ENCODE data around the gene CFAP61.

The CFAP61 gene

DNA sequence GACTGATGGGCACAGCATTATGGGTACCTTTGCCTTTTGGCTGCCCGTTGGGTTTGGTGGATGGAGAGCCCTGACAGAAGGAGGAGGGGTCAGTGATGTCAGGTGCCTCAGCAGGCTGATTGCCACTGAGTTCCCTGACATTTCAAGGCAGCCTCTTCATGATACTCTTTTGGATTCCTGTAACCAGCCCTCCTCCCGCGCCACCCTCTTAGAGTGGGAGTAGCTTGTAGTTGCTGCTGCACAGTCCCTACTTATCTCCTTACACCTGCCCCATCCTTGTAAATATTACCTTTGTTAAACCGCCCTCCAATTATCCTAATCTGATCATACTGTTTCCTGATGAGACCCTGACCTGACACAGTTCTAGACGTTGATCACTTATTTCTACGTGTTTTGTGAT lies 140.0 kb downstream of the CFAP61 start:
- Histone ChIP-seq H3K9ac (ENCODE audit: low read depth, low read length) (no peak overlapping the region), H3K4me3 (ENCODE audit: low read depth, low read length) (no peak overlapping the region), H3K4me1 (ENCODE audit: control insufficient read depth, insufficient read depth, low read length) (no peaks in the 10 kb centered on the region), H3K27me3 (ENCODE audit: control insufficient read depth, insufficient read depth, low read length) (no peaks in the 10 kb centered on the region), H3K36me3 (ENCODE audit: control insufficient read depth, insufficient read depth, low read length) (no peaks in the 10 kb centered on the region), H3K9me3 (ENCODE audit: control insufficient read depth, insufficient read depth, low read length) (no peaks in the 10 kb centered on the region)

DNA sequence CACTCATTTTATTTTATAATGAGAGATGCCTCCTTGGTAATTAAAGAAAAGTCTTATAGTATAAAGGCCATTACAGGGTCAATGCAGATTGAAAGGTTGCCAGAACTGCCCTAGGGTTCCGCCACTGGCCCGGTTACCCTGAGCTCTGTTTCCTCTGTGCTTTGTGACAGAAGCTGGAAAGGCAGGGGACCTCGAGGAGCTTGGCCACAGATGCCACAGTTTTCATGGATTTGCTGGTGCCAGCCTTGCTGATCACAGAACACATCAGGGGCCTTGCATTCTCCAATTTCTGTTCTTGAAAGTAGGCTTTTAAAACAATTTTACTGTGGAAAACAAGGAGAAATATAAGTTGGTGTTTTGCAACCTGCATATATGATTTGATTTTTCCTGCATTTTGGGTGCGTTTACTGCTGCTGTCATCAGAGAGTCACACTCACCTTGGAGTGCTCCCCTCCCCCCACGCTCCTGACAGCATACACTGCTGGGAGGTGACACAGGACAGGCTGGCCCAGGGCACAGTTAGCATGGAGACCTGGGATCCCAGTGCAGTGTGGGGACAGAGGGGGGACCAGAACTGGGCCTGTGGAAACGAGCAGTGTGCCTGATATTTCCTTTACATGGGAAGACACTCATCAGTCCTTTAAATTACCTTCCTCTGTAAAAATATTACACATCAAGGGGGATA lies 142.8 kb downstream of the CFAP61 start:
- H3K9me3 ChIP-seq (ENCODE audit: control insufficient read depth, insufficient read depth, low read length): no peaks in the 10 kb centered on the region
- peaks cover 2% of the 10 kb centered on the region for H3K4me1 ChIP-seq (ENCODE audit: control insufficient read depth, insufficient read depth, low read length)
- H3K9ac ChIP-seq (ENCODE audit: low read depth, low read length): no peak overlapping the region
- H3K27me3 ChIP-seq (ENCODE audit: control insufficient read depth, insufficient read depth, low read length): no peaks in the 10 kb centered on the region
- H3K36me3 ChIP-seq (ENCODE audit: control insufficient read depth, insufficient read depth, low read length): no peaks in the 10 kb centered on the region
- H3K4me3 ChIP-seq (ENCODE audit: low read depth, low read length): no peak overlapping the region

DNA sequence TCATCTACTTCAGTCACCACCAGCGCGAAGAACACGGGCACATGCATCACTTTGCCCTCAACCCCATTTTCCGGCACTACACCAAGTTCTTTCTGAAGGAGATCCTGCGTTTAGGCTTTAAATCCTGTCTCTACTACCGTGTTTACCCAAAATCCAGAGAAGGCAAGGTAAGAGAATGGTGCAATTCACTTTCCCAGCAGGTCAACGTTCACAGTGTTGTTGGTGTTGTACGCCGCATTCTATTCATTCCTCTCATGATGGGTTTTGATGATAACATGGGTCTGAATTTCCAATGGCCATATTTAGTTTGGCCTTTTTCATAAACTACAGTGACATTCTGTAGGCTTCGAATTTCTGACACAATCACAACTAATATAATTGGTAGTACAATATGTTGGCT lies 144.3 kb downstream of the CFAP61 start:
- no peaks in the 10 kb centered on the region for H3K27me3 ChIP-seq (ENCODE audit: control insufficient read depth, insufficient read depth, low read length)

DNA sequence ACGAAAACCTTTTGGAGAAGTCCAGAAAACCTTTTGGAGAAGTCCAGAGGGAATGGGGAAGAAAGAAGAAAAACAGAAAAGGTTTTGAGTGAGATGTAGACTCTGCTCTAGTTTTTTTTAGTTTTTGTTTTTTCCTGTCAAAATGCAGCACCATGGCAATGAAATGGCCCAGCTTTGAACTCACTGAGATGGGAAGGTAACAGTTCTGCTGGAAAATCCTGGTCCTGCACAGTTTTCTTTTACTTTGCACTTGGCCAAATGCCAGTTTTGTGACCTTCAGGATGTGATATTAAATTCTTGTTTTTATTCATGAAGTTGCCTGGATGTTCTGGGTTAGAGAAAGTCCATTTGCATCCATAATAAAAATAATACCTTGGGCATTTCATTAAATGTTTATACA lies 145.7 kb downstream of the CFAP61 start:
- no peak overlapping the region for H3K4me3 ChIP-seq (ENCODE audit: low read depth, low read length)
- peaks cover 3% of the 10 kb centered on the region for H3K4me1 ChIP-seq (ENCODE audit: control insufficient read depth, insufficient read depth, low read length)
- H3K9ac ChIP-seq (ENCODE audit: low read depth, low read length): no peak overlapping the region
- H3K27me3 ChIP-seq (ENCODE audit: control insufficient read depth, insufficient read depth, low read length): no peaks in the 10 kb centered on the region
- no peaks in the 10 kb centered on the region for H3K36me3 ChIP-seq (ENCODE audit: control insufficient read depth, insufficient read depth, low read length)
- H3K9me3 ChIP-seq (ENCODE audit: control insufficient read depth, insufficient read depth, low read length): no peaks in the 10 kb centered on the region

More for the DNA sequence above, 144.3 kb downstream of the CFAP61 start:
- Histone ChIP-seq H3K4me3 (ENCODE audit: low read depth, low read length) (no peak overlapping the region), H3K4me1 (ENCODE audit: control insufficient read depth, insufficient read depth, low read length) (peaks cover 3% of the 10 kb centered on the region), H3K36me3 (ENCODE audit: control insufficient read depth, insufficient read depth, low read length) (no peaks in the 10 kb centered on the region), H3K9ac (ENCODE audit: low read depth, low read length) (no peak overlapping the region), H3K9me3 (ENCODE audit: control insufficient read depth, insufficient read depth, low read length) (no peaks in the 10 kb centered on the region)

DNA sequence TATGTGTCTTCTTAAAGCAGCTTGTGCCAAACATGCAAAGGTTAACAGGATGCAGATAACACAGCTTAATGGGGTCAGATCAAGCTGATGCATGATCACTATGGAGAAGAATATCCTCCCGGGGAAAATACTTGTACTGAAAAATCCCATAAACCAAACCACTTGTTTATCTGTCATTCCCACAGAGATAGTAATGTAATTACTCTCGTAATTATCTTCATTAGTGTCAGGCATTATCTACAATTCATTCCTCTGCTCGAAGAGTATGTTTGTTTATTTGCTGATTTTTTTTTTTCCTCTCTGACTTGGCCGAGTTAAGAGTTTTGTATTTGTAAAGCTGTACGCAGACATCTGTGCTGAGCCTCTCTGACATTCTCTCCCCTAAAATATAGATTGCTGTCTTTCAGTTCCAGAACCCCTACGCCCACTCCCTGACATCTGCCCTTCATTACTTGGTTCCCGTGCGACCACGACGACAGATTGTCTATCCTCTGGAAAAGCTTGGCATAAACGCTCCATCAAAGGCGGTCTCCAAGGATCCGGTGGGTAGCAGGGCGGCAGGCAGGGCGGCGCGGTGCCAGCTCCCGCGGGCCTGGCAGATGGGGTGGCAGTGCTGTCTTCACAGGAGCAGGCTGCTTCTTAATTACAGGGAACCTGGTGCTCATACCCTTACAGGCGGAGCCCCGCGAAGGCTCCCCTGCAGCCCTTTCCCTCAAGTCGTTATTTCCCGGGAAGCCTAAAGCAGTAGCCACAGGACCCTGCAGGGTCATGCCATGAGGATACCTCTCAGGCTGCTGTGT lies 147.2 kb downstream of the CFAP61 start:
- no peak overlapping the region for H3K4me3 ChIP-seq (ENCODE audit: low read depth, low read length)
- H3K27me3 ChIP-seq (ENCODE audit: control insufficient read depth, insufficient read depth, low read length): no peaks in the 10 kb centered on the region
- no peaks in the 10 kb centered on the region for H3K36me3 ChIP-seq (ENCODE audit: control insufficient read depth, insufficient read depth, low read length)
- H3K9me3 ChIP-seq (ENCODE audit: control insufficient read depth, insufficient read depth, low read length): no peaks in the 10 kb centered on the region
- peaks cover 3% of the 10 kb centered on the region for H3K4me1 ChIP-seq (ENCODE audit: control insufficient read depth, insufficient read depth, low read length)
- H3K9ac ChIP-seq (ENCODE audit: low read depth, low read length): no peak overlapping the region

DNA sequence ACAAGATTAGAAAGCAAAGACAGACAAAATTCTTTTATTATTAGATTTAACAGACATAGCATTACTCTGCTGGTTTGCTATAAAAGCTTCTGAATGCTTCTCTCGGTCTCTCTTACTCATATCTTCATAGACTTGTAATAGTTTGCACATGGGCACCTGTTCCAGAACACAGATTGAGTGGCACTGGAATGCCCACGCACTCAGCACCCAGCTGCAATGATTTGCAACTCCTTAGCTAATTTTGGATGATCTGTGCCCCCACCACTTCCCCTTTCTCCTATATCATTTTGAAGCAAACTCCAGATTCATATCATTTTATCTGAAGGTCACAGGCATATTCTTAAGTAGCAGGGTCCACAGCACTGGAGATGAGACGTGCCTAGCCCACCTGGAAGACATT lies 148.8 kb downstream of the CFAP61 start:
- peaks cover 3% of the 10 kb centered on the region for H3K4me1 ChIP-seq (ENCODE audit: control insufficient read depth, insufficient read depth, low read length)
- no peaks in the 10 kb centered on the region for H3K36me3 ChIP-seq (ENCODE audit: control insufficient read depth, insufficient read depth, low read length)
- H3K27me3 ChIP-seq (ENCODE audit: control insufficient read depth, insufficient read depth, low read length): no peaks in the 10 kb centered on the region
- no peak overlapping the region for H3K4me3 ChIP-seq (ENCODE audit: low read depth, low read length)
- no peak overlapping the region for H3K9ac ChIP-seq (ENCODE audit: low read depth, low read length)
- H3K9me3 ChIP-seq (ENCODE audit: control insufficient read depth, insufficient read depth, low read length): no peaks in the 10 kb centered on the region

DNA sequence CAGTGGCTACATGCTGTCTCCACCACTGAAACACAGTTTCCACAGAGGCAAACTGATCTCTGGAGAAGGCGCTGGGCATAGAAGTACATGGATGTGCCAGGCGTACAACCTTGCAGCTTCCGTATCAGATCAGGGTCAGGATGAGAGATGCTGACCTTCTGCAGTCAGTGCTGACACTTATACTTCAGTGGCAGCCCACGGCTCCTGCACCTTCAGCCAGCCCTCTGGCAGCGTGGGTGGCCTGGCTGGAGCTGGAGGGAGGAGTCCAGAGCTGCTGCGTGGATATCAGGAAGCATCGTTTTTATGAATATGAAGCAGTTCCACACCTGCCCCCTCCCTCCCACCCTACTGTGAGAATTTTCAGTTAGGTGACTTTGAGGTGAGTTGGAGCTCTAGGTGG lies 149.3 kb downstream of the CFAP61 start:
- no peaks in the 10 kb centered on the region for H3K27me3 ChIP-seq (ENCODE audit: control insufficient read depth, insufficient read depth, low read length)
- no peaks in the 10 kb centered on the region for H3K9me3 ChIP-seq (ENCODE audit: control insufficient read depth, insufficient read depth, low read length)
- no peak overlapping the region for H3K9ac ChIP-seq (ENCODE audit: low read depth, low read length)
- no peak overlapping the region for H3K4me3 ChIP-seq (ENCODE audit: low read depth, low read length)
- peaks cover 3% of the 10 kb centered on the region for H3K4me1 ChIP-seq (ENCODE audit: control insufficient read depth, insufficient read depth, low read length)
- H3K36me3 ChIP-seq (ENCODE audit: control insufficient read depth, insufficient read depth, low read length): no peaks in the 10 kb centered on the region

DNA sequence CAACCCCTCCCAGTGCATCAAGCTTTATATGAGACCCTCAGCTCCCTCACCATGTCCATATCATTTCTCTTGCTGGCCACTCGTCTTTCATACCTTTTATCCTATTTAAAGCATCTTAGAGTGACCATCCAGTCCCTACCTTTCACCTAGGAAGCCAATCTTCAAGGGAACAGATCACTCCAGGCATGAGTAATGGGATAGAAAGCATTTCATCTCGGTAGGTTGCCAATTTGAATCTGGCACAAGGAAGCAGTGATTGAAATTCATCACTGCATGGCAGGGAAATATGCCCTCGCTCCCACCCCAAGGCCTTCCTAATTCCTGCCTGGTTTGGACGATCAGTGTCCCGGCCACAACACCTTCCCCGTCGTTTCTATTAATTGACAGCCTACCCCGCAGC lies 150.4 kb downstream of the CFAP61 start:
- Histone ChIP-seq H3K36me3 (ENCODE audit: control insufficient read depth, insufficient read depth, low read length) (no peaks in the 10 kb centered on the region), H3K4me1 (ENCODE audit: control insufficient read depth, insufficient read depth, low read length) (peaks cover 3% of the 10 kb centered on the region), H3K9me3 (ENCODE audit: control insufficient read depth, insufficient read depth, low read length) (no peaks in the 10 kb centered on the region), H3K9ac (ENCODE audit: low read depth, low read length) (no peak overlapping the region), H3K27me3 (ENCODE audit: control insufficient read depth, insufficient read depth, low read length) (no peaks in the 10 kb centered on the region), H3K4me3 (ENCODE audit: low read depth, low read length) (no peak overlapping the region)

DNA sequence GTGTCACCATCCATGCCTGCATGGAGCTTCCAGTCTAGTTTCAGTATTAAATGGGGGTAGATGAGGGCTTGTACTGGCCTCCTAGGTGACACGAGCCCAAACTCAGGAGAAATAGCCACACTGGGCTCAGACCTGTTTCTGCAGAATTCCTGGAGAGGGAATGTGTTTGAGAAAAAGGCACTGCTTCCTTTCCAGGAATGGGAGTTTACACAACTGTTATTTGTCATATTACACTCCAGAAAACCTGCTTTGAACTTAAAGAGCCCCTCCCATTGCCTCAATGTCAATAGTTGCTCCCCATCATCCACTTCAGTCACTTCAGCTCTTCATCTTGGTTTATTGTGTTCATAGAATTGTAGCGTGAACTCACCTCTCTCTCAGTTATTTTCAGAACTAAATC lies 151.5 kb downstream of the CFAP61 start:
- H3K27me3 ChIP-seq (ENCODE audit: control insufficient read depth, insufficient read depth, low read length): no peaks in the 10 kb centered on the region
- no peak overlapping the region for H3K4me3 ChIP-seq (ENCODE audit: low read depth, low read length)
- peaks cover 3% of the 10 kb centered on the region for H3K4me1 ChIP-seq (ENCODE audit: control insufficient read depth, insufficient read depth, low read length)

DNA sequence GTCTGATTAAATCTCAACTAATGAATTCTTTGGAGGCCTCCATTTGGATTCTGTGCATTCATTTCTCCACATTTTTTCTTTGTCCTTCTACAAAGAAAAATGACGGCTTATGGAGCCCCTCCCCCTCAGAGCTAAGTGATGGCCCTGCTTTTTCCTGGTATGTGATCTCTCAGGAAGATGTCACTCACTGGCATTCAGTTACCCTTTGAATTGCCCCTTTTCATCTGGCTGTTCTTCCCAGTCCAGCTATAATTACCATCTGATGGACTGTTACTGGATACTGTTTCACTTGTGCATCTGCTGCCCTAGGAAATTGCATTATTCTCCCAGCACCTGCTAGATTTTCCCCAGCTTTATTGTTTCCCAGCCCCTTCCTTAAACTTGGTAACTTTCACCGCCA lies 151.9 kb downstream of the CFAP61 start:
- Histone ChIP-seq H3K36me3 (ENCODE audit: control insufficient read depth, insufficient read depth, low read length) (no peaks in the 10 kb centered on the region), H3K27me3 (ENCODE audit: control insufficient read depth, insufficient read depth, low read length) (no peaks in the 10 kb centered on the region), H3K4me1 (ENCODE audit: control insufficient read depth, insufficient read depth, low read length) (peaks cover 3% of the 10 kb centered on the region), H3K4me3 (ENCODE audit: low read depth, low read length) (no peak overlapping the region), H3K9me3 (ENCODE audit: control insufficient read depth, insufficient read depth, low read length) (no peaks in the 10 kb centered on the region), H3K9ac (ENCODE audit: low read depth, low read length) (no peak overlapping the region)

More for the DNA sequence above, 151.5 kb downstream of the CFAP61 start:
- Histone ChIP-seq H3K9me3 (ENCODE audit: control insufficient read depth, insufficient read depth, low read length) (no peaks in the 10 kb centered on the region), H3K36me3 (ENCODE audit: control insufficient read depth, insufficient read depth, low read length) (no peaks in the 10 kb centered on the region), H3K9ac (ENCODE audit: low read depth, low read length) (no peak overlapping the region)

DNA sequence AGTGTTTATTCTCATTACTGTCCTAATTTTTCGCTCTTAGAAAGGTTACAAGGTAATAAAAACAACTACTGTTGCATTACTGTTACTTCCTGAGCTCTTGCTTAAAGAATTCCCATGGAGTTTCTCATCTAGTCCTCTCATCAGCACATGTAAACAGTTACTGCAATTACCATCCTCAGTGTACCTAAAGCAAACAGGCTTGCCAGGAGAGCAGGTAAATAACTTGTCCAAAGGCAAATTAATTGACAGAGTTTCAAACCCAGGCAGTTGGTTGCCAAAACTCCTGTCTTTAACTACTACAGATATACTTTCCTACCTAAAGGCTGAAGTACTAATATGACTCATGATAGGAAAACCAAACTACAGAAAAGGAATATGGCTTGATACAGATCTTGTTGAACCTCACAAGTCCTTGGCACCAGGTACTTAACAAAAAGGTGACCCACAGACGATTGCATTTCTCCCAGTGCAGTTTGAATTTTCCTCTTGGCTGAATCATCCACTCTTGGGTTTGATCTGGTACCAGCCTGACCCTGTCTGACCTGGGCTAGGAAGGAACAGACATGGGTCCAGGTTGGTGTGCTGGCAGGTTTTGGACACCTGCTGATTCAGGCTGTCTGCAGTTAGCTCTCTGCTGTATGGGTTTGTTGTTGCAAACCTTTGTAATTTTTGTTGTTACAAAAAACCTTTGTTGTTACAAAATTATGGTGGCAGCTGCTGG lies 153.0 kb downstream of the CFAP61 start:
- no peak overlapping the region for H3K4me3 ChIP-seq (ENCODE audit: low read depth, low read length)
- no peak overlapping the region for H3K9ac ChIP-seq (ENCODE audit: low read depth, low read length)
- no peaks in the 10 kb centered on the region for H3K36me3 ChIP-seq (ENCODE audit: control insufficient read depth, insufficient read depth, low read length)
- H3K4me1 ChIP-seq (ENCODE audit: control insufficient read depth, insufficient read depth, low read length): no peaks in the 10 kb centered on the region
- H3K9me3 ChIP-seq (ENCODE audit: control insufficient read depth, insufficient read depth, low read length): no peaks in the 10 kb centered on the region
- no peaks in the 10 kb centered on the region for H3K27me3 ChIP-seq (ENCODE audit: control insufficient read depth, insufficient read depth, low read length)

DNA sequence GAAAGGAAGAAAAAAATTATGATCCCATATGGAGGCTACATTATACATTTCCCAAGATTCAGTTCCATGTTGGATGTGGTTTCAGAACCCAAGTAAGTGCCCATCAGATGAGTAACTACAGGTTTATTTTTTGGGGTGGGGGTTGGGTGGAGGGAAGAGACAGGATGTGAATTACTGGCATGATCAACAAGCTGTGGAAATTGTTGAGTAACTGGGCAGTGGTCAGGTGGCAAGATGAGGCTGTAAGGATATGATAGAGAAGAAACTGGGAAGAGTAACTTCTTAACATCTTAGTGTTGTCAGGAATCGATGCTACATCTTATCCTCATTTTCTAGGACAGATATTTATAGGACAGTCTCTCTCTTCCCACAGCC lies 153.5 kb downstream of the CFAP61 start:
- no peaks in the 10 kb centered on the region for H3K27me3 ChIP-seq (ENCODE audit: control insufficient read depth, insufficient read depth, low read length)
- H3K9me3 ChIP-seq (ENCODE audit: control insufficient read depth, insufficient read depth, low read length): no peaks in the 10 kb centered on the region
- H3K4me1 ChIP-seq (ENCODE audit: control insufficient read depth, insufficient read depth, low read length): no peaks in the 10 kb centered on the region
- H3K9ac ChIP-seq (ENCODE audit: low read depth, low read length): no peak overlapping the region
- H3K4me3 ChIP-seq (ENCODE audit: low read depth, low read length): no peak overlapping the region
- no peaks in the 10 kb centered on the region for H3K36me3 ChIP-seq (ENCODE audit: control insufficient read depth, insufficient read depth, low read length)

Data from iPS-15b (cell line).